ENCODE data around the gene IFIH1.
A peak's percentile ranks its signal among the peaks of the same experiment; 100 is the strongest.

IFIH1 gene

GRCh38 chr2:162308747-162309503, 9.6 kb downstream of the IFIH1 start:
- DNase-seq (ENCODE audit: low spot score) = no peak

- no peak for DNase-seq (ENCODE audit: low spot score)
Measured at GRCh38 chr2:162305901-162306300, 12.6 kb downstream of the IFIH1 start.

GRCh38 chr2:162301877-162302276, 16.6 kb downstream of the IFIH1 start:
- DNase-seq (ENCODE audit: low spot score) = no peak

GRCh38 chr2:162301151-162301804, 17.2 kb downstream of the IFIH1 start:
- DNase-seq (ENCODE audit: low spot score) = peak; percentile 43

GRCh38 chr2:162300266-162300665, 18.2 kb downstream of the IFIH1 start:
- DNase-seq (ENCODE audit: low spot score) = no peak

GRCh38 chr2:162298669-162299335, 19.7 kb downstream of the IFIH1 start:
- DNase-seq (ENCODE audit: low spot score) = no peak

- peak; percentile 44 for DNase-seq (ENCODE audit: low spot score)
Measured at GRCh38 chr2:162297925-162298552, 20.4 kb downstream of the IFIH1 start.

- no peak for DNase-seq (ENCODE audit: low spot score)
Measured at GRCh38 chr2:162295009-162295408, 23.5 kb downstream of the IFIH1 start.

GRCh38 chr2:162293122-162293786, 25.2 kb downstream of the IFIH1 start:
- no peak for DNase-seq (ENCODE audit: low spot score)

GRCh38 chr2:162291748-162292147, 26.7 kb downstream of the IFIH1 start:
- no peak for DNase-seq (ENCODE audit: low spot score)

GRCh38 chr2:162282765-162283425, 35.6 kb downstream of the IFIH1 start:
- DNase-seq (ENCODE audit: low spot score) = peak; percentile 13

- no peak for DNase-seq (ENCODE audit: low spot score)
Measured at GRCh38 chr2:162280654-162281053, 37.8 kb downstream of the IFIH1 start.

GRCh38 chr2:162277381-162277780, 41.1 kb downstream of the IFIH1 start:
- DNase-seq (ENCODE audit: low spot score) = no peak

GRCh38 chr2:162267996-162268395, 50.5 kb downstream of the IFIH1 start:
- DNase-seq (ENCODE audit: low spot score) = no peak

GRCh38 chr2:162267496-162267895, 51.0 kb downstream of the IFIH1 start:
- no peak for DNase-seq (ENCODE audit: low spot score)

GRCh38 chr2:162266460-162266760, 52.1 kb downstream of the IFIH1 start:
- no peak for DNase-seq (ENCODE audit: low spot score)

GRCh38 chr2:162265666-162266459, 52.6 kb downstream of the IFIH1 start:
- no peak for DNase-seq (ENCODE audit: low spot score)

GRCh38 chr2:162261032-162261945, 57.2 kb downstream of the IFIH1 start:
- DNase-seq (ENCODE audit: low spot score) = peak; percentile 61

- peak; percentile 71 for DNase-seq (ENCODE audit: low spot score)
Measured at GRCh38 chr2:162258686-162259085, 59.8 kb downstream of the IFIH1 start.

- peak; percentile 15 for DNase-seq (ENCODE audit: low spot score)
Measured at GRCh38 chr2:162258169-162258568, 60.3 kb downstream of the IFIH1 start.

Measured in AG20443 (cell line).